IMR-90 (cell line): ENCODE data around the gene MPPED2. TPM values are rescaled to one million over a fixed set of nuclear protein-coding genes. Genes with fewer than 3 reads are reported as not detected.

Source experiments
- ATAC-seq: fragments of 200-7000 bp; cut with Tn5 transposase; 2 replicates; pipeline ENCODE4 v1.9.1; 2020; ENCODE audit warnings: low read depth, mild to moderate bottlenecking, moderate library complexity
- BruUV-seq: library from RNA; stranded (reverse); fragments of 400-500 nt; replicated peaks from 2 replicates; lab custom pipeline; 2021; lab: Mats Ljungman, UMichigan
- CTCF ChIA-PET: fragments of 300-600 bp; formaldehyde crosslinking; extraction: SDS; loops from one replicate; lab custom pipeline; 2021; ENCODE audit warnings: antibody characterized with exemption; lab: Yijun Ruan, JAX
- POLR2A ChIA-PET: fragments of 300-600 bp; sonication (Branson Sonifier 250); formaldehyde crosslinking; loops from one replicate; lab custom pipeline; 2022; ENCODE audit warnings: antibody characterized with exemption; ENCODE audit not compliant: unreplicated experiment; lab: Charles Lee
- DNase-seq: peaks from one replicate; pipeline ENCODE4 v3.0.0; 2013
- H2AFZ ChIP-seq: replicated peaks from 2 replicates; pipeline ENCODE3; 2013; ENCODE audit warnings: low read length, mild to moderate bottlenecking; ENCODE audit not compliant: poor library complexity
- H2AK5ac ChIP-seq: 2 replicates; pipeline ENCODE4 v1.6.1; 2013; ENCODE audit warnings: low read depth, low read length, inconsistent platforms
- H2AK9ac ChIP-seq: replicated peaks from 2 replicates; pipeline ENCODE3; 2013; ENCODE audit warnings: mild to moderate bottlenecking, low read depth, low read length, moderate library complexity; ENCODE audit not compliant: poor library complexity
- H2BK120ac ChIP-seq: 2 replicates; pipeline ENCODE4 v1.6.1; 2013; ENCODE audit warnings: low read depth, low read length, inconsistent platforms
- H2BK15ac ChIP-seq: 3 replicates; pipeline ENCODE4 v1.6.1; 2013; ENCODE audit warnings: low read depth, low read length, inconsistent platforms
- H2BK20ac ChIP-seq: 2 replicates; pipeline ENCODE4 v1.6.1; 2013; ENCODE audit warnings: low read depth, mild to moderate bottlenecking, inconsistent platforms, low read length, moderate library complexity
- H2BK5ac ChIP-seq: 2 replicates; pipeline ENCODE4 v1.6.1; 2013; ENCODE audit warnings: mild to moderate bottlenecking, low read depth, low read length, inconsistent platforms; ENCODE audit not compliant: poor library complexity, severe bottlenecking
- H3K14ac ChIP-seq: replicated peaks from 2 replicates; pipeline ENCODE4 v1.6.1; 2013; ENCODE audit warnings: low read depth, low read length, inconsistent platforms
- H3K18ac ChIP-seq: 2 replicates; pipeline ENCODE4 v1.6.1; 2013; ENCODE audit warnings: low read depth, low read length, control low read depth
- H3K23ac ChIP-seq: 2 replicates; pipeline ENCODE4 v1.6.1; 2013; ENCODE audit warnings: low read depth, low read length, inconsistent platforms
- H3K27ac ChIP-seq: 2 replicates; pipeline ENCODE4 v1.5.1; 2013; ENCODE audit warnings: mild to moderate bottlenecking, control low read depth, low read length; ENCODE audit not compliant: insufficient read depth
- H3K27me3 ChIP-seq: 2 replicates; pipeline ENCODE4 v1.6.1; 2013; ENCODE audit warnings: low read length; ENCODE audit not compliant: control insufficient read depth, insufficient read depth
- H3K36me3 ChIP-seq: 2 replicates; pipeline ENCODE4 v1.6.1; 2013; ENCODE audit warnings: low read length, mixed read lengths; ENCODE audit not compliant: control insufficient read depth, insufficient read depth
- H3K4ac ChIP-seq: 2 replicates; pipeline ENCODE4 v1.6.1; 2013; ENCODE audit warnings: low read depth, low read length, inconsistent platforms
- H3K4me1 ChIP-seq: 2 replicates; pipeline ENCODE4 v1.6.1; 2013; ENCODE audit warnings: low read length, mixed read lengths; ENCODE audit not compliant: control insufficient read depth, insufficient read depth
- H3K4me2 ChIP-seq: 2 replicates; pipeline ENCODE4 v1.6.1; 2013; ENCODE audit warnings: low read depth, mild to moderate bottlenecking, control low read depth, low read length, moderate library complexity
- H3K4me3 ChIP-seq: 2 replicates; pipeline ENCODE4 v1.5.1; 2013; ENCODE audit warnings: low read depth, mild to moderate bottlenecking, control low read depth, low read length, moderate library complexity; ENCODE audit not compliant: insufficient read depth
- H3K56ac ChIP-seq: 2 replicates; pipeline ENCODE4 v1.6.1; 2013; ENCODE audit warnings: low read length, inconsistent platforms; ENCODE audit not compliant: insufficient read depth; ENCODE audit errors: extremely low read depth
- H3K79me1 ChIP-seq, 2 experiments: 2 replicates each; pipeline ENCODE4 v1.6.1; 2013; ENCODE audit warnings: low read length in 2 of 2, inconsistent platforms in 1 of 2, low read depth in 1 of 2
- H3K9ac ChIP-seq: 2 replicates; pipeline ENCODE4 v1.6.1; 2013; ENCODE audit warnings: low read depth, low read length, control low read depth
- H3K9me1 ChIP-seq: 2 replicates; pipeline ENCODE4 v1.6.1; 2013; ENCODE audit warnings: low read length, inconsistent platforms; ENCODE audit not compliant: insufficient read depth
- H3K9me3 ChIP-seq: 2 replicates; pipeline ENCODE4 v1.6.1; 2013; ENCODE audit warnings: low read length; ENCODE audit not compliant: control insufficient read depth, insufficient read depth
- H4K20me1 ChIP-seq: 2 replicates; pipeline ENCODE4 v1.6.1; 2013; ENCODE audit warnings: low read length, inconsistent platforms; ENCODE audit not compliant: insufficient read depth
- H4K5ac ChIP-seq: 2 replicates; pipeline ENCODE4 v1.6.1; 2013; ENCODE audit warnings: mild to moderate bottlenecking, low read depth, low read length, control low read depth
- H4K8ac ChIP-seq, 2 experiments: 2 replicates each; pipeline ENCODE4 v1.6.1; 2013; ENCODE audit warnings: low read depth in 2 of 2, low read length in 2 of 2, control low read depth in 1 of 2, inconsistent platforms in 1 of 2
- H4K91ac ChIP-seq: 2 replicates; pipeline ENCODE4 v1.6.1; 2013; ENCODE audit warnings: low read depth, low read length, inconsistent platforms; ENCODE audit not compliant: insufficient read depth
- BHLHE40 ChIP-seq: fragments of 150-350 bp; IDR thresholded peaks from 2 replicates; pipeline ENCODE4 v1.6.1; 2016; ENCODE audit warnings: mild to moderate bottlenecking, low read depth, low read length
- CEBPB ChIP-seq: IDR thresholded peaks from 2 replicates; pipeline ENCODE4 v1.6.1; 2012; ENCODE audit warnings: low read depth, low read length, improper control_type of control experiment
- CHD1 ChIP-seq: IDR thresholded peaks from 2 replicates; pipeline ENCODE4 v1.6.1; 2012; ENCODE audit warnings: low read depth, low read length, improper control_type of control experiment
- CTCF ChIP-seq: conservative IDR thresholded peaks from 2 replicates; pipeline ENCODE4 v1.5.1; 2012; ENCODE audit warnings: mild to moderate bottlenecking, low read depth, low read length, improper control_type of control experiment
- ELK1 ChIP-seq: fragments of 150-350 bp; IDR thresholded peaks from 2 replicates; pipeline ENCODE4 v1.6.1; 2016; ENCODE audit warnings: low read depth, mild to moderate bottlenecking, low read length, moderate library complexity, borderline replicate concordance
- FOS ChIP-seq: fragments of 150-350 bp; IDR thresholded peaks from 2 replicates; pipeline ENCODE4 v1.6.1; 2016; ENCODE audit warnings: low read depth, low read length
- MAFK ChIP-seq: IDR thresholded peaks from 2 replicates; pipeline ENCODE4 v1.6.1; 2012; ENCODE audit warnings: low read depth, low read length, improper control_type of control experiment
- MAZ ChIP-seq: IDR thresholded peaks from 2 replicates; pipeline ENCODE4 v1.6.1; 2012; ENCODE audit warnings: low read depth, mild to moderate bottlenecking, low read length, improper control_type of control experiment, moderate library complexity, borderline replicate concordance
- MXI1 ChIP-seq: IDR thresholded peaks from 2 replicates; pipeline ENCODE4 v1.6.1; 2012; ENCODE audit warnings: low read depth, mild to moderate bottlenecking, low read length, moderate library complexity, borderline replicate concordance
- NFE2L2 ChIP-seq: fragments of 150-350 bp; IDR thresholded peaks from 2 replicates; pipeline ENCODE4 v1.6.1; 2016; ENCODE audit warnings: low read depth, mild to moderate bottlenecking, low read length
- POLR2A ChIP-seq: IDR thresholded peaks from 2 replicates; pipeline ENCODE4 v1.6.1; 2012; ENCODE audit warnings: mild to moderate bottlenecking, low read depth, low read length
- RCOR1 ChIP-seq: IDR thresholded peaks from 2 replicates; pipeline ENCODE4 v1.6.1; 2012; ENCODE audit warnings: mild to moderate bottlenecking, low read length, improper control_type of control experiment; ENCODE audit not compliant: insufficient replicate concordance
- RFX5 ChIP-seq: IDR thresholded peaks from 2 replicates; pipeline ENCODE4 v1.8.0; 2012; ENCODE audit warnings: low read depth, mild to moderate bottlenecking, low read length, moderate library complexity
- SMC3 ChIP-seq: fragments of 150-350 bp; IDR thresholded peaks from 2 replicates; pipeline ENCODE4 v1.6.1; 2016; ENCODE audit warnings: low read depth, mild to moderate bottlenecking, antibody characterized with exemption, low read length, moderate library complexity
- WGBS, 2 experiments: methylation state at CpG; one replicate each; pipeline versions ENCODE4 v1.1.5 to v1.1.7; 2013; ENCODE audit warnings: missing lambda C conversion rate in 2 of 2; ENCODE audit not compliant: insufficient read length in 1 of 2; ENCODE audit errors: extremely low coverage in 2 of 2; 5-methylcytosine and 5-hydroxymethylcytosine counted together
- dilution Hi-C: fragments of 300-500 bp; cut with HindIII; formaldehyde crosslinking; loops from one replicate; pipeline ENCODE4 v1.14.3; 2018; ENCODE audit warnings: low sequenced_read_pairs; ENCODE audit not compliant: unreplicated experiment
- in situ Hi-C: fragments of 300-500 bp; cut with MboI; formaldehyde crosslinking; loops from 3 replicates; pipeline ENCODE4 v1.14.3; 2019; ENCODE audit warnings: low sequenced_read_pairs, inconsistent platforms, mixed read lengths
- intact Hi-C: fragments of 100-400 bp; cut with micrococcal nuclease; formaldehyde crosslinking; loops from 2 replicates; pipeline ENCODE4 v1.10.0; 2022
- polyA plus RNA-seq, 3 experiments: library from polyadenylated mRNA; depleted of rRNA; stranded (reverse); fragments of >200 nt; gene quantifications; 2 replicates each; pipeline ENCODE4 v1.2.3, GENCODE V29; 2012; ENCODE audit warnings: low replicate concordance in 1 of 3
- total RNA-seq: library from RNA; depleted of rRNA; stranded (reverse); fragments of >200 nt; gene quantifications from 2 replicates; pipeline ENCODE4 v1.2.3, GENCODE V29; 2012
- TF ChIP-seq, protein P1 (sequence below): fragments of 150-350 bp; IDR thresholded peaks from 2 replicates; pipeline ENCODE4 v1.6.1; 2017; ENCODE audit warnings: mild to moderate bottlenecking, antibody characterized with exemption, low read length, low read depth

Gene MPPED2
- total and polyA plus RNA-seq, 2 of the 4 experiments (the other 2 are of a cell fraction), result 0.10 TPM; not detected in 1

DNA sequence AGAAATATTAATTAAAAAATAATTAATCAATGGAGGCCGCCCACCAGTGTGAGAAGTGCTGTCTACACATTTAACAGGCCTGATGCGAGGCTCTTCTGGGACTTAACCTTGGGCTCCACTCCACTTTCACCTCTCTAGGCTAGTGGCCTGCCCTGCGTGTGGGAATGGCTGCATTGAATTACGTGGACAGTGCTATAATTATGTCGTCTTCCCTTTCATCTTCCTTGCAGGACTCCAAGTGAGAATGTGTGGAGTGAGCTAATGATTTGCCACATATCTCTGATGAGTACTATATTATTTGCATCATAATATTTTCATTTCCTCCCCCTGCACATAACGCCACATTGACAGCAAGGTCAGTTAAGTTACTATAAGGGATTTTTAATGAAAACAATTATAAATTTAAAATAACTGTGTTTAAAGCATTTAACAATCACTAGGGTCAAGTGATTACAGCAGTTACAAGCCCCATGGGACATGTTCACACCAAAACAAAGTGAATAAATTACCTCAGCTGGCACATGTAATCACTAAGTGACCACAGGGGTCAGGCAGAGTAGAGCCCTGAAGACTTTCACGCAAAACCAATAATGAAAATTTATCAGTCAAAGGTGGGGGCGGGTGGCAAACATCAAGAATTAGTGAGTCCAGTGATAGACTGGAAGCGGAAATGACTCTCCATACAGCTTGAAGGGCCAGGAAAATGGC is 63.5 kb downstream of the MPPED2 start:
- Histone ChIP-seq H3K4ac (no peak overlapping the region), H4K20me1 (no peaks in the 10 kb centered on the region)
- ATAC-seq, result no peak

More for the DNA sequence above, 63.5 kb downstream of the MPPED2 start:
- Histone ChIP-seq H3K9me3 (no peaks in the 10 kb centered on the region), H3K23ac (no peak overlapping the region), H3K9me1 (no peaks in the 10 kb centered on the region), H2BK20ac (no peak overlapping the region), H4K8ac (no peak overlapping the region), H3K79me1 (no peaks in the 10 kb centered on the region), H3K27me3 (no peaks in the 10 kb centered on the region), H3K36me3 (no peaks in the 10 kb centered on the region), H3K4me3 (no peak overlapping the region), H4K5ac (no peak overlapping the region), H3K56ac (no peak overlapping the region), H3K4me1 (no peaks in the 10 kb centered on the region), H3K14ac (no peak overlapping the region), H3K9ac (no peak overlapping the region), H3K18ac (no peak overlapping the region), H2AFZ (no peak overlapping the region), H3K27ac (no peak overlapping the region), H4K91ac (no peak overlapping the region), H2BK15ac (no peak overlapping the region), H2BK120ac (no peak overlapping the region), H2AK5ac (no peak overlapping the region), H3K4me2 (no peak overlapping the region), H2AK9ac (no peak overlapping the region), H2BK5ac (no peak overlapping the region)
- TF ChIP-seq CTCF, result no peak
- no peak for TF ChIP-seq MAFK
- no peak for TF ChIP-seq FOS
- no peak for TF ChIP-seq RCOR1
- TF ChIP-seq CEBPB, result no peak
- no peak for TF ChIP-seq RFX5
- no peak for TF ChIP-seq MXI1
- no peak for TF ChIP-seq CHD1
- TF ChIP-seq BHLHE40, result no peak
- TF ChIP-seq NFE2L2, result no peak
- TF ChIP-seq, protein P1, sequence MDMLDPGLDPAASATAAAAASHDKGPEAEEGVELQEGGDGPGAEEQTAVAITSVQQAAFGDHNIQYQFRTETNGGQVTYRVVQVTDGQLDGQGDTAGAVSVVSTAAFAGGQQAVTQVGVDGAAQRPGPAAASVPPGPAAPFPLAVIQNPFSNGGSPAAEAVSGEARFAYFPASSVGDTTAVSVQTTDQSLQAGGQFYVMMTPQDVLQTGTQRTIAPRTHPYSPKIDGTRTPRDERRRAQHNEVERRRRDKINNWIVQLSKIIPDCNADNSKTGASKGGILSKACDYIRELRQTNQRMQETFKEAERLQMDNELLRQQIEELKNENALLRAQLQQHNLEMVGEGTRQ, result no peak
- TF ChIP-seq POLR2A, result no peak
- no peak for TF ChIP-seq SMC3
- no peak for TF ChIP-seq MAZ
- TF ChIP-seq ELK1, result no peak
- intact Hi-C loops, result no loop called here
- POLR2A ChIA-PET, result no interaction called here
- no TSS peak for BruUV-seq
- dilution Hi-C loops, result no loop called here
- CTCF ChIA-PET, result no interaction called here
- 79% methylated on average over 2 of the region's 9 CpGs; no CpG with 5 or more reads in 1 of the 2 experiments for WGBS, 2 experiments
- DNase-seq, result no peak
- in situ Hi-C loops, result no loop called here
